ENCODE results near the gene HOMER3. TPM values are rescaled to one million over a fixed set of nuclear protein-coding genes. Genes with fewer than 3 reads are reported as not detected.

Gene HOMER3
- total and polyA plus RNA-seq, 2 of the 13 experiments (the other 11 are each of a cell fraction or from before 2014, with no cell fraction given): 21.3 to 27.3 TPM

GRCh38 chr19:18910010-18910409 is 31.0 kb downstream of the HOMER3 start (continued):
- TF ChIP-seq, protein P1, sequence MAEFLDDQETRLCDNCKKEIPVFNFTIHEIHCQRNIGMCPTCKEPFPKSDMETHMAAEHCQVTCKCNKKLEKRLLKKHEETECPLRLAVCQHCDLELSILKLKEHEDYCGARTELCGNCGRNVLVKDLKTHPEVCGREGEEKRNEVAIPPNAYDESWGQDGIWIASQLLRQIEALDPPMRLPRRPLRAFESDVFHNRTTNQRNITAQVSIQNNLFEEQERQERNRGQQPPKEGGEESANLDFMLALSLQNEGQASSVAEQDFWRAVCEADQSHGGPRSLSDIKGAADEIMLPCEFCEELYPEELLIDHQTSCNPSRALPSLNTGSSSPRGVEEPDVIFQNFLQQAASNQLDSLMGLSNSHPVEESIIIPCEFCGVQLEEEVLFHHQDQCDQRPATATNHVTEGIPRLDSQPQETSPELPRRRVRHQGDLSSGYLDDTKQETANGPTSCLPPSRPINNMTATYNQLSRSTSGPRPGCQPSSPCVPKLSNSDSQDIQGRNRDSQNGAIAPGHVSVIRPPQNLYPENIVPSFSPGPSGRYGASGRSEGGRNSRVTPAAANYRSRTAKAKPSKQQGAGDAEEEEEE (CRISPR knock-in tag; IDR thresholded peaks at IDR 0.05; ENCODE audit: borderline replicate concordance): no peak
- TF ChIP-seq RBFOX2 (IDR thresholded peaks at IDR 0.05; ENCODE audit: low read depth, low read length) (0 out of 2 replicates have a peak, but pooled peaks have one; percentile 29), ATF5 (CRISPR knock-in tag; IDR thresholded peaks at IDR 0.05; ENCODE audit: low read depth) (no peak), RELA (CRISPR knock-in tag; IDR thresholded peaks at IDR 0.05) (no peak), MTF2 (CRISPR knock-in tag; IDR thresholded peaks at IDR 0.05; ENCODE audit: borderline replicate concordance) (no peak)

GRCh38 chr19:18908917-18909619 is 31.9 kb downstream of the HOMER3 start:
- DNase-seq (ENCODE audit: low spot score) (no peak), FAIRE-seq (no peak), ATAC-seq (no peak)
- Histone ChIP-seq H3K9me3 (ENCODE audit: low read length) (no peaks in the 10 kb centered on the region), H3K4me3 (replicated peaks in 1 of 3; ENCODE audit: insufficient read depth in 1 of 3, low read depth in 2 of 3, low read length in 3 of 3) (no peak overlapping the region), H3K4me2 (ENCODE audit: low read depth, low read length) (no peak overlapping the region), H3K9ac (ENCODE audit: insufficient read depth, low read depth, low read length) (no peak overlapping the region), H3K36me3 (replicated peaks in 1 of 2; ENCODE audit: control insufficient read depth in 1 of 2, insufficient read depth in 2 of 2, low read length in 2 of 2) (peaks cover 33 to 64% of the 10 kb centered on the region in 2 experiments), H3K4me1 (ENCODE audit: insufficient read depth, low read length) (no peaks in the 10 kb centered on the region), H4K20me1 (ENCODE audit: insufficient read depth, low read length) (no peaks in the 10 kb centered on the region), H3K79me2 (ENCODE audit: insufficient read depth, low read length) (peaks cover 4% of the 10 kb centered on the region), H2AFZ (ENCODE audit: low read length) (no peak overlapping the region), H3K27ac (ENCODE audit: extremely low read length, insufficient read depth, low read length) (no peak overlapping the region), H3K27me3 (ENCODE audit: control insufficient read depth in 1 of 2, insufficient read depth in 2 of 2, low read length in 2 of 2) (no peaks in the 10 kb centered on the region)
- TF ChIP-seq ZNF501 (CRISPR knock-in tag; IDR thresholded peaks at IDR 0.05): no peak
- no peak for TF ChIP-seq POLR2A (IDR thresholded peaks at IDR 0.05; ENCODE audit: insufficient read depth in 1 of 2, low read depth in 2 of 2, low read length in 2 of 2)
- no peak for TF ChIP-seq HIVEP1 (CRISPR knock-in tag; IDR thresholded peaks at IDR 0.05)
- TF ChIP-seq KDM3A (CRISPR knock-in tag; IDR thresholded peaks at IDR 0.05; ENCODE audit: low read depth): no peak
- TF ChIP-seq ZNF329 (CRISPR knock-in tag; IDR thresholded peaks at IDR 0.05; ENCODE audit: low read depth): no peak
- no peak for TF ChIP-seq ZNF281 (CRISPR knock-in tag; IDR thresholded peaks at IDR 0.05; ENCODE audit: borderline replicate concordance)
- TF ChIP-seq FOXA3 (CRISPR knock-in tag; IDR thresholded peaks at IDR 0.05): no peak
- TF ChIP-seq CCDC6 (CRISPR knock-in tag; IDR thresholded peaks at IDR 0.05): no peak
- intact Hi-C loops (cut with micrococcal nuclease; ENCODE audit: unreplicated experiment) (no loop called here), in situ Hi-C loops (cut with HindIII; ENCODE audit: extremely low pct_ligation_motif_present, low pct_unique_long_range_greater_than_20kb) (no loop called here)
- POLR2A ChIA-PET: interaction anchor here (1.3 kb wide), 1 partner anchor 13 kb away, joined by 3 read pairs; the partner anchor contains the start of gene CERS1
- CTCF ChIA-PET (ENCODE audit: low intra/inter-chr PET ratio, low total read pairs): no interaction called here
- BruUV-seq (replicated peaks): TSS peak; percentile 45
- 97% methylated on average over 13 of the region's 17 CpGs for whole genome bisulfite sequencing (ENCODE audit: low lambda C conversion rate)
